SW 1271 (cell line): Measurements from ENCODE around the gene MGA.
A peak's percentile ranks its signal among the peaks of the same experiment; 100 is the strongest.

Experiments used
- DNase-seq, 2 experiments: peaks; one replicate each; lab custom pipeline; 2025; lab: John Stamatoyannopoulos, UW

The MGA gene

DNA sequence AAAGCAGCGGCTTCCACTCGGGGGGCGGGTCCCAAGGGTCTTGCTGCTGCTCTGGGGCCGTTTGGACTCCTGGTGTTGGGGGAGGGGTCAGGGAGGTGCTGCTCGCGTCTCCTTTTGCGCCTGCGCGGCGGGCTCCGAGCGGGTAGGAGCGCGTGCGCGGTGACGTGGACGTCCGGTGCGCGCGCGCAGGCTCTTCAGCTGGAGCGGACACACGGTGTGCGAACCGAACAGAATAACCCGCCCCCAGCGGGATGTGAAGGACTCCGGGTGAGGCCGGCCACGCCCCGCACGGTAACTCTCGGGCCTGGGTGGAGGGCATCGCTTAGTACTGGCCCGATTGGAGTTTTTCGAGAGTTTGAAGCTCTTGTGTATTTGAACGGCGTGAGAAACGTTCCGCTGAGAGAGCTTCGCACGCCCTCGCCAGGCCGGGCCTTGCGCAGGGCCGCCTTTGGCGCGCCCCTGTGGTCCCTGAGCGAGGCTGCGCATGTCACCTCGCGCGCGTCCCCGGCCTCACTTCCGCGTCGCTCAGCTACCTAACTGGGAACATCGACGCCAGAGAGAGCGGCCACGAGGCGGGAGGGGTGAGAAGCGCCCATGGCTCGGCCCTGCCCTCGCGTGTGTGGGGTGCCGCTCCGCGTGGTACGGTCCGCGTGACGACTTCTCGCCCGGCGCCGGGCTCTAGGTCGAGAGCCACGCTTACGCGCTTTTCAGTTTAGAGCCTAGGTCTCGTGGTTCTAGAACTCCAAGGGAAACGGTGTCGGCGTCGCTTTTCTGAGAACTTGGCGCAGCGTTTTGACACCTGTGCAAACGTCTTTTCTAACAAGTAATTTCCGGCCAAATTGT, at the start of gene MGA:
Gene MGA, plus strand, starts transcription at position 171 of the 843 bp plus-strand sequence.
- peak in 1 of 2 experiments; percentile 50 for DNase-seq

- peak in 1 of 2 experiments; percentile 10 for DNase-seq
Observed at GRCh38 chr15:41620536-41621199, 39.5 kb upstream of the MGA start.

DNA sequence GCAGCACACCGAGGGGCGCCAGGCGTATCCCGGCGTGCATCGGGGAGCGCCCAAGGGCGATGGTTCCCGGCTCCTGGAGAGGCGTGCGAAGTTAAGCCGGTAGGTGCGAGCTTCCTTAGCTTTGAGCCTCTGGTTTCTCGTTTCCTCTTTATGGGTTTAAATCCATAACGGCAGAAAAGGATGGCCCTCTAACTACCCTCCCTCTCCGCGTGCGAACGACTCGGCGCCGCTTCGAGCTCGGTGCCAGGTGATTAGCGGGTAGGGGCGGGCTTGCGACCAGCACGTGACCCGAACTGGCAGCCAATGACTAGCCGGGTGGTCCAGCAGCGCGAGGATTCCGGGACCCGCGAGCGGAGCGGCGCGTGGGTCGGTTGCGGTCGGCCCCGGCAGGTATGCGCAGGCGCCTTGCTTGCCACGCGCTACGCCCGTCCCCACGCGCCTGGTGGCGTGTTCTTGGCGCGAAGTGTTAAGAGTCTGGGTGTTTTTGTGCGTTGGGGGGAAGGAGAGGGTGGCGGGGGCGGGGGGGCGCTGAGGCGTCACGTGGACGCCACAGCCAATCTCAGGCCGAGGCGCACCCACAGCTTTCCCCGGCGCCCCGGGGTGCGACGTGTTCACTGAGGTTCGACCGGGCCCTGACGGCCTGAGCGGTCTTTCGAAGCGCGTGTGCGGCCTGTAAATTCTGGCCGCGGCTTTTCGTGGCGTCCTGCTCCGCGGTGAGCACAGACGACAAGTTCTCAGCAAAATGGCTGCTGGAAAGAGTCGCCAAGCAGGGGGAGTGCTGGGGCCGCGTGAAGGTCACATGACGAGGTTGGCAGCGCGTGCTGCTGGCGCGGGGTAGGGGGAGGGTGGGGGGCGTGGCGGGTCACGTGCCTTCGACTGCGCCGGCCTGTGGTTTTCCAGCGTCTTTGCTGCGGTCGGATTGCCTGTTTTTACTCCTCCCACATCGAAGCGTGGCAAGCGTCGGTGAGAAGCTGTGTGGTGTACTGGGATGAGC, 38.7 kb upstream of the MGA start:
- peak; percentile 67 to 84 for DNase-seq

GRCh38 chr15:41622901-41623300, 37.3 kb upstream of the MGA start:
- no peak for DNase-seq

DNA sequence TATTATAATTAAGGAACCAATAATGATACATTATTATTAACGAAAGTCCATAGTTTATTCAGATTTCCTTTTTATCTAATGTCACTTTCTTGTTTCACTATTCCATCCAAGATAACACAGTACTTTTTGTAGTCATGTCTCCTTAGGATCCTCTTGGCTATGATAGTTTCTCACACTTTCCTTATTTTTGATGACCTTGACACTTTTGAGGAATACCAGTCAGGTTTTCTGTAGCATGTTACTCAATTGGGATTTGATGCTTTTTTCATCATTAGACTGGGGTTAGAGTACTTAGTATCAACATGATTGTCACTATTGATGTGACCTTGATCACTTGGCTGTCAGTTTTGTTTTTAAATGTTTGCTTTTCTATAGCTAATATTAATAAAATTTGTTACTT, 33.0 kb upstream of the MGA start:
- no peak for DNase-seq

DNA sequence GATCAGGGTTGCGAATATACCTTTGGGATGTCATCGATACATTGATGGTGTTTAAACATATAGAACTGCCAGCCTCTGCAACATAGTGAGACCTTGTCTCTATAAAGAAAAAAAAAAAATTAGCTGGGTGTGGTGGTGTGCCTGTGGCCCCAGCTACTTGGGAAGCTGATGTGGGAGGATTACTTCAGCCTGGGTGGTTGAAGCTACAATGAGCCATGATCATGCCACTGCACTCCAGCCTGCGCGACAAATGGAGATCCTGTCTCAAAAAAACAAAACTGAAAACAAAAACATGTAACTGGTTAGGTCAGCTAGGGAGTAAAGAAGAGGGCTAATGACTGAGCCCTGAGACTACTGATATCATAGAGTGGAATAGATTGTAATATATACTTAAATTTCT, 30.7 kb upstream of the MGA start:
- DNase-seq = no peak

DNA sequence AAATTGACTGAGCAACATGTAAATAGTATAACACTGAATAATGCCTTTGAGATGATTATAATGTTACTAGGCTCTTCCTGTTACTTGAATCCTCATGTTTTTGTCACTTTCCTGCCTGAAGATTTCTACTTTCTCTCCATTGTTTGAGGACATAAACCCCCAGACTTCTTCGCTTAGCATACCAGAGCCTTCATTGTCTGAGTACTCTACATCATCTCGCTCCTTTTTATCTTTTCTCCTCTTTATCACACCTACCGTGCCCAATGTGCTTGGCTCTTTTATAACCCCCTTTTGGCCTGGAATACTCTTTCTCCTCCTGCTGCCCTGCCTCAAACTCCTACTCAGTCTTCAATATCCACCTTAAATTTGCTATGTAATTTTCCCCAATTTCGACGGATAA, 30.3 kb upstream of the MGA start:
- no peak for DNase-seq

DNA sequence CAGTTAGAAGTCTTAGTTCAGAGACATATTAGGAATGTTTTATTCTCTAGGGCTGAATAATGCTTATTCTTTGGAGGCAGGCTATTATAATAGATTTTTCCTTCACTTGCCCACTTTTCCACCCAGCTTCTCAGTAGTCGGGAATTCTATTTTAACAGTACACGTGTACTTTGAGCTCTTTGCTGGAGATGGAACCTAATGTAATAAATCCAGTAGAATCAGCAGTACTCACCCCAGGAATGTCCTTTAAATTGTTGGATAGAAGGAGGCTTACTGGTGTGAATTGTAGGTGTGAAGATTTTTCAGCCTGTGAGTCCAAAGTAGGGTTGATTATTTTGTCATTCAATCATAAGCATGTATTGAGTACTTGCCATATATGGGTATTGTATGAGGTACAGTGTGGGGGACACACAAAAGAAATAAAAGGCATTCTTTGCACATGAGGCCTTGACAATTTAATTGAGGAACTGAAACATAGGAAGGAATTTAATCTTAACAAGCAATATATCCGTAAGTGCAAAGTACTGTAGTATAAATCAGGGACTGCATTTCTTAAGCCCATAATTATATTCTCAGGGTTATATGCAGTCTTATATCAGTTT, 29.5 kb upstream of the MGA start:
- DNase-seq = no peak

GRCh38 chr15:41631880-41632470, 28.2 kb upstream of the MGA start:
- no peak for DNase-seq

- no peak for DNase-seq
Observed at GRCh38 chr15:41633609-41634008, 26.6 kb upstream of the MGA start.

DNA sequence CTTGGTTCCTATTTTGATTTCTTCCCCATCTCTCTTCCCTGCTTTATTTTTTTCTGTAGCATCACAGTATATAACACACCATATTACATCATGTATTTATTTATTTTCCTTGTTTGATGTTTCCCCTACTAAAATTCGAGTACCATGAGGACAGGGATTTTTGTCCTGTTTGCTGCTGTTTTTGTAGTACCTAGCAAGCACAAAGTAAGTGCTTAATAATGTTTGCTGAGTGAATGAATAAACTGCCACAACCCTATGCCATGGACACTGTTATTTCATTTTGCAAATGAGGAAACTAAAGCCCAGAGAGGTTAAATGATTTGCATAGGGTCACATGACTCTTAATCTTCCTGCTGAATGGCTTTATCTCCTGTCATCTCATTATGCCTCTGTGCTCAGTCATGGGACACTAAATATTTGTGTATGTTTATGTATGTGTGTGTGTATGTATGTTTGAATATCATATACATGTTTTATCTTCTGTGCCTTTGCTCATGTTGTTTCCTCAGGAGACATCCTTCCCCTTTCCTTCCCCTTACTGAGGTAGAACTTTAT, 26.1 kb upstream of the MGA start:
- DNase-seq = no peak

DNA sequence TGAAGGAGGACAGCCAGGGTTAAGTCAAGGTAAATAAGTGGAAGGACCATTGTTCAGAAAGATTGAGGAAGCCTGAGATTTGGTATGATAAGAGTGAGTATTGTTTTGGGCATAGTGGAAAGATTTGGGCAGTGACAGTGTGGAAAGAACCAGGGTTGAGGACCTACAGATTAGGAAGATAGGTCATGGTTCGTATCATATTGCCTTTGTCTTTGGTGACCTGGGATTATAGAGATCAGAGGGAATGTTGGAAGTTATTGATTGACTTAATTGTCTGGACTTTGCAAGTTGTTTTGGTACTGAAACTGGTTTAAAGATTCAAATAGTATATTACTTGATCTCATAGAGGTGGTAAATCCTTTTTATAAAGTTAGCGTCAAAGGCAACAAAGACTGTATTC, 23.1 kb upstream of the MGA start:
- no peak for DNase-seq

DNA sequence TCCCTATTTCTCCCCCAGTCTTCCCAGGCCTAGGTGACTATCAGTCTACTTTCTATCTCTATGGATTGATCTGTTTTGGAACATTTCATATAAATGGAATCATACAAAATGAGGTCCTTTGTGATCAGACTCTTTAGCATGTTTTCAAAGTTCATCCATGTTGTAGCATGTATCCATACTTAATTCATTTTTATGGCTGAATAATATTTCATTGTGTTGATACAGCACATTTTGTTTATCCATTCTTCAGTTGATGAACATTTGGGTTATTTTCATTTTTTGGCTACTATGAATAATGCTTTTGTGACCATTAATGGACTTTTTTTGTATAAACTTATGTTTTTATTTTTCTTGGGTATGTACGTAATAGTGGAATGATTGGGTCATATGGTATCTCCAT, 19.2 kb upstream of the MGA start:
- DNase-seq = no peak

DNA sequence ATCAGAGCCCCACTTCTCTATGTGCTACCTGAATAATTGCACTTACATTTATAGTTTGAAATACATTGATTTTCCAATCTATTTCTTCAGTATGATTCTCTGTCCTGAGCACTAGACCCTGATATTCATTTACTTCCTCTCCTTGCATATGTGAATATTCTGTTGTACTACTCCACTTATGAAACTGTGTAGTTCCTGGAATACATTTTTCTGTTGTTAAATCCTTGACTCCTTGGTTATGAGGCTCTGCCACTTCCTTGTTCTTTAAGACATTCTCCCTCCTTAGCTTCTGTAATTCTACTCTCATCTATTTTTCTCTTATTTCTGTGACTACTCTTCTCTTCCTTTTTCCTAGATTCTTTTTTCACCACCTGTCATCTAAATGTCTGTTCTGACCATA, 12.9 kb upstream of the MGA start:
- DNase-seq = no peak

- DNase-seq = no peak
Observed at GRCh38 chr15:41648097-41648496, 12.1 kb upstream of the MGA start.

DNA sequence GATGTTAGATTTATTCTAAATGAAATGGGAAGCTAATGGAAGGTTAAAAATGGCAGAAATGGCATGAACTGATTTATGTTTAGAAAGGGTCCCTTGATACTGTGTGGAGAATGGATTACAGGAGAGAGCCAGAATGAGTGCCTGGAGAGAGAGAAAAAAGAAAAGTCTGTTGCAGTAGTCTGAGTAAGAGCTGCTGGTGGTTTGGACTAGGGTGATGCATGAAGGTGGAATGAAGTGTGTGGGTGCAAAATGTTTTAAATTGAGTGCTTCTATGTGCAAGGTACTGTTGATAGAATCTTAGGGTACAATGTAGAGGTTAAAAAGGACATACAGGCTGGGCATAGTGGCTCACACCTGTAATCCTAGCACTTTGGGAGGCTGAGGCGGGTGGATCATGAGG, 11.4 kb upstream of the MGA start:
- DNase-seq = no peak

GRCh38 chr15:41650806-41651205, 9.4 kb upstream of the MGA start:
- no peak for DNase-seq

- DNase-seq = no peak
Observed at GRCh38 chr15:41651373-41651772, 8.8 kb upstream of the MGA start.

DNA sequence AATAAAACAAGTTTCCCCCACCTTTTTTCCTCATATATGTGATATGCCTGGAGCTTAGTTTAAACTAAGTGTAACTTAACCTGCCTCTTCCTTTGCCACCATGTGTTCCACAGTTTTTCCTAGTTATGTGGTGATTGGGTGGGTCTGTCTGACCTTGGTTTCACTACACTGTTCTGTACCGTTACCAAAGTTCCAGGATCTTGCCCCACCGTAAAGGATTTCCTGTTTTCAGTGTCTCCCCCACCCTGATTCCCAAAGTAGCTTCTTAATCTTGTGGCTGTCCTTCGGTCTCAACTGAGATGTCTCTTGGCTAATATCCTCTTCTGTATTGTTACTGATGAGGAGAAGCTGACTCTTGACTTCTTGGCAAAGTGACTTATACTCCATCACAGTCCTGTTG, 6.4 kb upstream of the MGA start:
- no peak for DNase-seq

GRCh38 chr15:41655716-41656115, 4.5 kb upstream of the MGA start:
- DNase-seq = no peak

DNA sequence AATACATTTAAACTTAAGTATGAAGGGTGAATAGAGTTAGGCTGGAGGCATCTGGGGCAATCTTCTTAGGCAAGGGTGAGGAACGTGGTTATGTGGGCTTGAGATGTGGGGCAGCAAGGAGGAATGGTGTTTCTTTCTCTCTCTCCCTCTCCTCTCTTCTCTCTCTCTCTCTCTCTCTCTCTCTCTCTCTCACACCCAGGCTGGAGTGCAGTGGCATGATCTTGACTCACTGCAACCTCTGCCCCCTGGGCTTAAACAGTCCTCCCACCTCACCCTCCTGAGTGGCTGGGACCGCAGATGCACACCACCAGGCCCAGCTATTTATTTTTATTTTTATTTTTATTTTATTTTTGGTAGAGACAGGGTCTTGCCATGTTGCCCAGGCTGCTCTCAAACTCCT, 4.0 kb upstream of the MGA start:
- DNase-seq = no peak
